ENCODE results near the gene SAMHD1.
"Not testable (repeated sequence)": the region's sequence is repeated elsewhere in the genome, so short reads cannot be mapped to it uniquely, and the experiment has no call there.

Gene SAMHD1

GRCh38 chr20:36951198-36951978 is at the start of gene SAMHD1:
TSS of gene SAMHD1 (minus strand) at chr20:36951708. CDS start at chr20:36951643, 65 bp downstream.
- Mint-ChIP-seq H3K36me3 (peaks cover 0 to 4% of the 10 kb centered on the region in 2 donors), H3K4me3 (peak within 1 kb of the TSS; percentile 95), H3K4me1 (peaks cover 18 to 40% of the 10 kb centered on the region in 2 donors), H3K27ac (peak within 1 kb of the TSS; percentile 87), H3K27me3 (no peaks in the 10 kb centered on the region), H3K9me3 (no peaks in the 10 kb centered on the region)
- ATAC-seq (replicated peaks): peak; percentile 96 to 97
- DNase-seq: peak; percentile 97

DNA sequence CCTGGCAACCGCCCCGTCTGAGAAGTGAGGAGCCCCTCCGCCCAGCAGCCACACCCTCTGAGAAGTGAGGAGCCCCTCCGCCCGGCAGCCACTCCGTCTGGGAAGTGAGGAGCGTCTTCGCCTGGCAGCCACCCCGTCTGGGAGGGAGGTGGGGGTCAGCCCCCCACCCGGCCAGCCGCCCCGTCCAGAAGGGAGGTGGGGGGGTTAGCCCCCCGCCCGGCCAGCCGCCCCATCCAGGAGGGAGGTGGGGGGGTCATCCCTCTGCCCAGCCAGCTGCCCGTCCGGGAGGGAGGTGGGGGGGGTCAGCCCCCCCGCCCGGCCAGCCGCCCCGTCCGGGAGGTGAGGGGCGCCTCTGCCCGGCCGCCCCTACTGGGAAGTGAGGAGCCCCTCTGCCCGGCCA is 48.7 kb upstream of the SAMHD1 start:
- not testable (repeated sequence) for H3K4me3 Mint-ChIP-seq; H3K27ac Mint-ChIP-seq; H3K4me1 Mint-ChIP-seq; H3K27me3 Mint-ChIP-seq; H3K9me3 Mint-ChIP-seq; ATAC-seq (replicated peaks); DNase-seq
- peaks cover 24 to 31% of the 10 kb centered on the region in 2 donors for H3K36me3 Mint-ChIP-seq

DNA sequence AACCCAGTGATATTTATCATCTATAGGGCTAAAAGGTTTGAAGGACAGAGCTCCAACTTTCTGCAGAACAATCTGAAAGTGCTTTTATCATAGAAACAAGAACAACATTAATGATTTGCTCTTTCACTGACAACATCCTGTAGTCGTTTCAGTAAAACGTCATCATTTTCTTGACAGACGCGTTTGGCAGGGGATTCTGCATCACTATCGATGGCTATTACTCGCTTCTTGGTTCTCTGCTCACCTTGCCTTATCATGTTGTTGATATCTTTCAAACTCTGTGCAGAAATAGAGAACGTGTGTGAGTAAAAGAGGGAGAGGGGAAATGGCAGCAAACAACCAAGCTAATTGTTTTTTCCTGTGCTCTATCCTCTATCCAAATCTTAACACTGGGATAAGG is 47.1 kb upstream of the SAMHD1 start:
- Mint-ChIP-seq H3K36me3 (peaks cover 37 to 42% of the 10 kb centered on the region in 2 donors), H3K9me3 (peaks cover 0 to under 1% of the 10 kb centered on the region in 2 donors), H3K27me3 (no peaks in the 10 kb centered on the region), H3K27ac (no peak overlapping the region), H3K4me3 (no peak overlapping the region), H3K4me1 (peaks cover 0 to 2% of the 10 kb centered on the region in 2 donors)
- no peak for ATAC-seq (replicated peaks)
- no peak for DNase-seq

DNA sequence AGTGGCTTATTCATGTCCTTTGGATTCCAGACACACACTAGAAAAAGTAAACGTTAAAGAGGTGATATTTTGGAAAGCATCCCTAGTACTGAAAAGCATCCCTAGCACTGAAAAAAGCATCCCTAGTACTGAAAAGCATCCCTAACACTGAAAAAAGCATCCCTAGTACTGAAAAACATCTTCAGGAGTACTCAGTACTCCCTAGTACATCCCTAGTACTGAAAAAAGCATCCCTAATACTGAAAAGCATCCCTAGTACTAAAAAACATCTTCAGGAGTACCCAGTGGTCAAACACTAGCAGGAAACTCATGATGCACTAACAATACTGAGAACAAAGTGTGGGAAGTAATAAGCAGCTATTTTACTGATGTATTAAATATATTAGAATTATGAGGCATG is 45.6 kb upstream of the SAMHD1 start:
- Mint-ChIP-seq H3K9me3 (peaks cover 7% of the 10 kb centered on the region in 2 donors), H3K27ac (no peak overlapping the region), H3K4me3 (no peak overlapping the region), H3K4me1 (peaks cover 0 to 5% of the 10 kb centered on the region in 2 donors), H3K36me3 (peaks cover 31 to 39% of the 10 kb centered on the region in 2 donors), H3K27me3 (no peaks in the 10 kb centered on the region)
- DNase-seq: no peak
- no peak for ATAC-seq (replicated peaks)

- not testable (repeated sequence) for H3K9me3 Mint-ChIP-seq; H3K4me3 Mint-ChIP-seq; H3K27me3 Mint-ChIP-seq; ATAC-seq (replicated peaks); DNase-seq; H3K27ac Mint-ChIP-seq
- Mint-ChIP-seq H3K36me3 (peaks cover 31 to 39% of the 10 kb centered on the region in 2 donors), H3K4me1 (peaks cover 2 to 20% of the 10 kb centered on the region in 2 donors)
These were observed 42.7 kb upstream of the SAMHD1 start for GRCh38 chr20:36994221-36994620.

GRCh38 chr20:36992802-36993334 is 41.4 kb upstream of the SAMHD1 start:
- no peak overlapping the region for H3K4me3 Mint-ChIP-seq
- H3K27me3 Mint-ChIP-seq: no peaks in the 10 kb centered on the region
- peaks cover 34 to 45% of the 10 kb centered on the region in 2 donors for H3K36me3 Mint-ChIP-seq
- no peak overlapping the region for H3K27ac Mint-ChIP-seq
- no peak for DNase-seq
- H3K4me1 Mint-ChIP-seq: peaks cover 8 to 31% of the 10 kb centered on the region in 2 donors
- no peak for ATAC-seq (replicated peaks)
- peaks cover 7 to 10% of the 10 kb centered on the region in 2 donors for H3K9me3 Mint-ChIP-seq

- Mint-ChIP-seq H3K27ac (no peak overlapping the region), H3K4me3 (no peak overlapping the region), H3K27me3 (no peaks in the 10 kb centered on the region), H3K36me3 (peaks cover 33 to 45% of the 10 kb centered on the region in 2 donors), H3K4me1 (peaks cover 8 to 31% of the 10 kb centered on the region in 2 donors), H3K9me3 (peaks cover 7 to 10% of the 10 kb centered on the region in 2 donors)
- DNase-seq (no peak), ATAC-seq (replicated peaks) (no peak)
These were observed 40.2 kb upstream of the SAMHD1 start for GRCh38 chr20:36991703-36992102.

- Mint-ChIP-seq H3K9me3 (peaks cover 7 to 10% of the 10 kb centered on the region in 2 donors), H3K27ac (peak overlapping the region; percentile 25), H3K36me3 (peaks cover 23 to 27% of the 10 kb centered on the region in 2 donors), H3K27me3 (no peaks in the 10 kb centered on the region), H3K4me1 (peaks cover 8 to 34% of the 10 kb centered on the region in 2 donors), H3K4me3 (no peak overlapping the region)
- DNase-seq: no peak
- ATAC-seq (replicated peaks): no peak
These were observed 38.3 kb upstream of the SAMHD1 start for GRCh38 chr20:36989797-36990196.

GRCh38 chr20:36988494-36988966 is 37.0 kb upstream of the SAMHD1 start:
- DNase-seq: no peak
- Mint-ChIP-seq H3K4me3 (no peak overlapping the region), H3K4me1 (peaks cover 15 to 46% of the 10 kb centered on the region in 2 donors), H3K36me3 (peaks cover 13 to 18% of the 10 kb centered on the region in 2 donors), H3K9me3 (peaks cover 7 to 9% of the 10 kb centered on the region in 2 donors), H3K27ac (no peak overlapping the region), H3K27me3 (peaks cover 0 to 8% of the 10 kb centered on the region in 2 donors)
- peak; percentile 61 to 63 for ATAC-seq (replicated peaks)

DNA sequence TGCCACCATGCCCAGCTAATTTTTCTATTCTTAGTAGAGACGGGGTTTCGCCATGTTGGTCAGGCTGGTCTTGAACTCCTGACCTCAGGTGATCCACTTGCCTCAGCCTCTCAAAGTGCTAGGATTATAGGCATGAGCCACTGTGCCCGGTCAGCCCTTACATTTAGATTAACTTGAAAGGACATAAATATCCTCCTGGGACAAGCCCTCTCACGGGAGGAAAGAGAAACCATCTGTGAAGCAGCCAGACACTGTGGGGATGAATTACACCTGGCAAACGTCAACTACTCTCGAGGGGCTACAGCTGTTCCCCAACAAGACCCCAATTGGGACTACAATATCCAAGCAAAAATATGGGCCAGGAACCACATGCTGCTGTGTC is 32.7 kb upstream of the SAMHD1 start:
- peak overlapping the region; percentile 25 to 44 for H3K4me3 Mint-ChIP-seq
- peak overlapping the region; percentile 77 for H3K27ac Mint-ChIP-seq
- H3K27me3 Mint-ChIP-seq: peaks cover 0 to 9% of the 10 kb centered on the region in 2 donors
- DNase-seq: peak; percentile 36
- peaks cover 0 to 4% of the 10 kb centered on the region in 2 donors for H3K9me3 Mint-ChIP-seq
- peaks cover 8 to 9% of the 10 kb centered on the region in 2 donors for H3K36me3 Mint-ChIP-seq
- ATAC-seq (replicated peaks): peak; percentile 86 to 92
- peaks cover 14 to 28% of the 10 kb centered on the region in 2 donors for H3K4me1 Mint-ChIP-seq

DNA sequence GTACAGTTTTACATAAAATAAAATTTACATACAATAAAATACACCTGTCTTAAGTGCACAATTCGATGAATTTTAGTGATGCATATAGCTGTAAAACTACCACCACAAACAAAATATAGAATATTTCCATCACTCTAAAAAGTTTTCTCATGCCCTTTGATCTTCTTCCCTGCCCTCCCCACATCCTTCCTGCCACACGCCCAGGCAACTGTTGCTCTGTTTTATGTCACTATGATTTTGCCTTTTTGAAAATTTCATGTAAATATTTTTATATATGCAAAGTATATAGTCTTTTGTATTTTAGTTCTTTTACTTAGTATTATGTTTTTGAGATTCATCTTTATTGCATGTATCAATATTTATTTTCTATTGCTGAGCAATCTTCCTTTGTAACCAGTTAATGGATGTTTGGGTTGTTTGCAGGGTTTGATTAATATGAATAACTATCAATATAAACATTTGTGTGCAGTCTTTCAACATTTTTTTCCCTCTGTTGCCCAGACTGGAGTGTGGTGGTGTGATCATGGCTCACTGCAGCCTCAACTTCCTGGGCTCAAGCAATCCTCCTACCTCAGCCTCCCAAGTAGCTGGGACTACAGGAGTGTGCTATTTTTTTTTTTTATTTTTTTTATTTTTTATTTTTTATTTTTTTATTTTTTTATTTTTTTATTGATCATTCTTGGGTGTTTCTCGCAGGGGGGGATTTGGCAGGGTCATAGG is 23.8 kb upstream of the SAMHD1 start:
- Mint-ChIP-seq H3K27me3 (no peaks in the 10 kb centered on the region), H3K27ac (no peak overlapping the region), H3K9me3 (no peaks in the 10 kb centered on the region), H3K4me3 (no peak overlapping the region), H3K4me1 (peaks cover 4 to 5% of the 10 kb centered on the region in 2 donors), H3K36me3 (no peaks in the 10 kb centered on the region)
- ATAC-seq (replicated peaks) (peak; percentile 46 to 65), DNase-seq (no peak)

DNA sequence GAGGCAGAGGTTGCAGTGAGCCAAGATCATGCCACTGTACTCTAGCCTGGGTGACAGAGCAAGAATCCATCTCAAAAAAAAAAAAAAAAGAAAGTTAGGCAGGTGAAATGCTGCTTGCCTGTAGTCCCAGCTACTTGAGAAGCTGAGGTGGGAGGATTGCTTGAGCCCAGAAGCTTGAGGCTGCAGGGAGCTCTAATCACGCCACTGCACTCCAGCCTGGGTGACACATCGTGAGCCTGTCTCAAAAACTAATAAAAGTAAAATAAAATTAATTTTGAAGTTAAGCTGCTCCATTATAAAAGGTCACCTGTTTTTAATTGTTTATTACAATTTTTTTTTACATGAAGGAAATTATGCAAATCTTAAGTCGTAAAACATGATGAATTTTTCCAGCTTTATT is 23.2 kb upstream of the SAMHD1 start:
- Mint-ChIP-seq H3K27me3 (no peaks in the 10 kb centered on the region), H3K4me3 (no peak overlapping the region), H3K9me3 (peaks cover 0 to 3% of the 10 kb centered on the region in 2 donors), H3K36me3 (peaks cover 0 to 5% of the 10 kb centered on the region in 2 donors), H3K27ac (no peak overlapping the region), H3K4me1 (peaks cover 6 to 8% of the 10 kb centered on the region in 2 donors)
- ATAC-seq (replicated peaks) (no peak), DNase-seq (no peak)

- Mint-ChIP-seq H3K27ac (no peak overlapping the region), H3K4me1 (peaks cover 10 to 26% of the 10 kb centered on the region in 2 donors), H3K4me3 (no peak overlapping the region), H3K27me3 (no peaks in the 10 kb centered on the region), H3K36me3 (peaks cover 0 to 5% of the 10 kb centered on the region in 2 donors), H3K9me3 (peaks cover 0 to 3% of the 10 kb centered on the region in 2 donors)
- DNase-seq (no peak), ATAC-seq (replicated peaks) (no peak)
These were observed 19.6 kb upstream of the SAMHD1 start for GRCh38 chr20:36971103-36971502.

DNA sequence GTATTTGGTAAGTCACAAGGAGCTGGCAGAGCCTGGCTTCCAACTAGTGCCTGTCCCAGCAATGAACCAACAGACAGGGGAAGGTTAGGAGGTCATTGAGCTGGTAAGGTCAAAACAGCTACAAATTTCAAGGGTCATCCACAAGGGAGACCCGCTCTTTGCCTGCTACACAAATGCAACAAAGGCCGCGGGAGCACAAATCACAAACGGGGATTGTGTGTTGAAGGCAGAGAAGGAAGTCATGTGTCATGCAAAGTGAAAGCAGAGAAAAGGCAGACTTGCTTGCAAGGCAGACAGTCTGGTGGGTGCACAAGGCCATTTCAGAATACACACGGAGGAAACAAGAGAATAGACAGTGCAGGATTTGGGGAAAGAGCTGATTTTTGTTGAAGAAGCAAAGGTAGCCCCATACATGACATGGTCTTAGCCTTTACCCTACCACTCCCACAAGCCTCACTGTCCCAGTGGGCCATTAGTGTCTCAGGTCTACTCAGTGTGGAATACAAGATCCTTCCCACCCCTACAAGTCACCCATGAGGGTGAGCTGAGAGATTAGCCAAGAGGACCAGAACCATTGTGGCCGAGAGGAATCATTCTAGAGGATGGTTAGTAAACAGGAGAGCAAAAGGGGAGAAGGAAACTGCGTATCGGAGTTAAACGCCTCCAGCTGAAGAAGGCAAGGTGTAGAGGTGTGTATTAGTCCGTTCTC is 18.1 kb upstream of the SAMHD1 start:
- DNase-seq: no peak
- H3K4me3 Mint-ChIP-seq: no peak overlapping the region
- peaks cover 0 to 5% of the 10 kb centered on the region in 2 donors for H3K36me3 Mint-ChIP-seq
- no peaks in the 10 kb centered on the region for H3K27me3 Mint-ChIP-seq
- no peak overlapping the region for H3K27ac Mint-ChIP-seq
- H3K9me3 Mint-ChIP-seq: peaks cover 0 to 3% of the 10 kb centered on the region in 2 donors
- H3K4me1 Mint-ChIP-seq: peaks cover 6 to 21% of the 10 kb centered on the region in 2 donors
- peak in 1 of 2 donors; percentile 29 for ATAC-seq (replicated peaks)
